Measurements from ENCODE around the gene CRB3.

DNA sequence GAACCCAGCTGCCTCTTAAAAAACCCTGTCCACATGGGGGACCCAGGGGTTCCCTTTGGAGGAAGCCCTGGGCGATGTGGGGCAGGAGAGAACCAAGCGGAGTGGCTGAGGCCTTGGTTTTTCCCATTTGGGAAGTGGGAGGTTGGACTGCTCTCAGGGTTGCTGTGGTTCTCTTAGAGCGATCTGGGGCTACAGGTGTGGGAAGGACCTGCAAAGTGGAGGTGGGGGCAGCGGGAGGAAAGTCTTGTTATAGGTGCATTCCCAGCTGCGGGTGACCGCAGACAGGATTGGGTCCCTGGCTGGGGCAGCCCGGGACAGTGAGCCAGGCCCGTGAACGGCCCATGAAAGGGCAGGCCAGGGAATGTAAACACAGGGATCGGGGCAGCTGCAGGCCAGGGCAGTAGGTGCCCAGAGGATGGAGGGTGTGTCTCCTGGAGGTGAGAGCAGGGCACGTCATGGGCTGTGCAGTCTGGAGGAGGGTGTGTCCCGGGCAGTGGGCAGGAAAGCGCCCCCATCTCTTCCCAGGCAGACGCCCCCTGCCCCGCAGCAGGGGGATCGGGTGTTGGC is 5.3 kb upstream of the CRB3 start:
- no peak for TF ChIP-seq POLR2A (IDR thresholded peaks at IDR 0.05)
- TF ChIP-seq, protein P1, sequence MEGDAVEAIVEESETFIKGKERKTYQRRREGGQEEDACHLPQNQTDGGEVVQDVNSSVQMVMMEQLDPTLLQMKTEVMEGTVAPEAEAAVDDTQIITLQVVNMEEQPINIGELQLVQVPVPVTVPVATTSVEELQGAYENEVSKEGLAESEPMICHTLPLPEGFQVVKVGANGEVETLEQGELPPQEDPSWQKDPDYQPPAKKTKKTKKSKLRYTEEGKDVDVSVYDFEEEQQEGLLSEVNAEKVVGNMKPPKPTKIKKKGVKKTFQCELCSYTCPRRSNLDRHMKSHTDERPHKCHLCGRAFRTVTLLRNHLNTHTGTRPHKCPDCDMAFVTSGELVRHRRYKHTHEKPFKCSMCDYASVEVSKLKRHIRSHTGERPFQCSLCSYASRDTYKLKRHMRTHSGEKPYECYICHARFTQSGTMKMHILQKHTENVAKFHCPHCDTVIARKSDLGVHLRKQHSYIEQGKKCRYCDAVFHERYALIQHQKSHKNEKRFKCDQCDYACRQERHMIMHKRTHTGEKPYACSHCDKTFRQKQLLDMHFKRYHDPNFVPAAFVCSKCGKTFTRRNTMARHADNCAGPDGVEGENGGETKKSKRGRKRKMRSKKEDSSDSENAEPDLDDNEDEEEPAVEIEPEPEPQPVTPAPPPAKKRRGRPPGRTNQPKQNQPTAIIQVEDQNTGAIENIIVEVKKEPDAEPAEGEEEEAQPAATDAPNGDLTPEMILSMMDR (IDR thresholded peaks at IDR 0.05 in 4 of 5, conservative IDR thresholded peaks at IDR 0.05 in 1 of 5): no peak
